ENCODE measurements around the gene TUBA8. TPM values are rescaled to one million over a fixed set of nuclear protein-coding genes. Genes with fewer than 3 reads are reported as not detected.

TUBA8 gene
- polyA plus RNA-seq, 1 experiment: 2.7 TPM

DNA sequence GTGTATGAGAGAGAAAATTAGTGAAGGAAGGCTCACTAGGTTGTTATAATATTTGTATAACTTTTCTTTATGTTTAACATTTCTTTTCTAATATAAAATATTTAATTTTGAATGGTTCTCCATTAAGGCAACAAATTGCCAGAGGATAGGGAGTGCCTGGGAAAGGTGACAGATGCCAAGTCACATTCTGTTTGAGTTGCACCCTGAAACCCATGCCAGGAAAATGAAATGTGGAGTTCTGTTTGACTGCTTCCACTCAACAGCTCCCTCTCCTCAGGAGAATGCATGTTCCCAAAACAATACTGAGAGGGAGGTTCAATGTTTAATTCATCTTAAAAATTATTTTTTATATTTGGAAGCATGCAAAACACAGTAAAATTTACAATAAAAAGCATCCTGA lies 33.5 kb downstream of the TUBA8 start:
- Histone ChIP-seq H3K27me3 (ENCODE audit: control insufficient read depth, insufficient read depth, low read length) (no peaks in the 10 kb centered on the region), H3K9me3 (ENCODE audit: control insufficient read depth, insufficient read depth, low read length) (no peaks in the 10 kb centered on the region; the same call in 1 of the 2 replicates), H3K4me3 (ENCODE audit: low read depth, low read length) (no peak overlapping the region), H3K27ac (ENCODE audit: low read depth, low read length) (no peak overlapping the region)
- TF ChIP-seq CTCF (IDR thresholded peaks at IDR 0.05; ENCODE audit: low read depth, low read length): no peak
- DNase-seq (ENCODE audit: low read depth, low spot score): no peak
- ChIA-PET CTCF (no interaction called here), POLR2A (no interaction called here)

GRCh38 chr22:18145676-18146388 lies 35.2 kb downstream of the TUBA8 start:
- Histone ChIP-seq H3K27ac (ENCODE audit: low read depth, low read length) (no peak overlapping the region), H3K4me3 (ENCODE audit: low read depth, low read length) (no peak overlapping the region), H3K9me3 (ENCODE audit: control insufficient read depth, insufficient read depth, low read length) (no peaks in the 10 kb centered on the region; the same call in 1 of the 2 replicates), H3K27me3 (ENCODE audit: control insufficient read depth, insufficient read depth, low read length) (no peaks in the 10 kb centered on the region)
- ChIA-PET CTCF (no interaction called here), POLR2A (no interaction called here)
- no peak for DNase-seq (ENCODE audit: low read depth, low spot score)
- no peak for TF ChIP-seq CTCF (IDR thresholded peaks at IDR 0.05; ENCODE audit: low read depth, low read length)

- ChIA-PET CTCF (no interaction called here), POLR2A (no interaction called here)
- no peaks in the 10 kb centered on the region; the same call in 1 of the 2 replicates for H3K9me3 ChIP-seq (ENCODE audit: control insufficient read depth, insufficient read depth, low read length)
- H3K4me3 ChIP-seq (ENCODE audit: low read depth, low read length): no peak overlapping the region
- H3K27ac ChIP-seq (ENCODE audit: low read depth, low read length): no peak overlapping the region
- TF ChIP-seq CTCF (IDR thresholded peaks at IDR 0.05; ENCODE audit: low read depth, low read length): no peak
- no peak for DNase-seq (ENCODE audit: low read depth, low spot score)
- no peaks in the 10 kb centered on the region for H3K27me3 ChIP-seq (ENCODE audit: control insufficient read depth, insufficient read depth, low read length)
Observed at GRCh38 chr22:18146389-18146753, 35.8 kb downstream of the TUBA8 start.

GRCh38 chr22:18147791-18148190 lies 37.2 kb downstream of the TUBA8 start:
- H3K27me3 ChIP-seq (ENCODE audit: control insufficient read depth, insufficient read depth, low read length): no peaks in the 10 kb centered on the region
- ChIA-PET POLR2A (no interaction called here), CTCF (interaction anchor here (0.7 kb wide), 1 partner anchor 348 kb away, joined by 6 read pairs; no protein-coding TSS in a partner anchor)
- TF ChIP-seq CTCF (IDR thresholded peaks at IDR 0.05; ENCODE audit: low read depth, low read length): no peak
- no peak overlapping the region for H3K4me3 ChIP-seq (ENCODE audit: low read depth, low read length)
- H3K9me3 ChIP-seq (ENCODE audit: control insufficient read depth, insufficient read depth, low read length): no peaks in the 10 kb centered on the region
- H3K27ac ChIP-seq (ENCODE audit: low read depth, low read length): no peak overlapping the region
- DNase-seq (ENCODE audit: low read depth, low spot score): no peak

- Histone ChIP-seq H3K27ac (ENCODE audit: low read depth, low read length) (no peak overlapping the region), H3K27me3 (ENCODE audit: control insufficient read depth, insufficient read depth, low read length) (no peaks in the 10 kb centered on the region), H3K9me3 (ENCODE audit: control insufficient read depth, insufficient read depth, low read length) (no peaks in the 10 kb centered on the region), H3K4me3 (ENCODE audit: low read depth, low read length) (no peak overlapping the region)
- no peak for TF ChIP-seq CTCF (IDR thresholded peaks at IDR 0.05; ENCODE audit: low read depth, low read length)
- CTCF ChIA-PET: no interaction called here
- no peak for DNase-seq (ENCODE audit: low read depth, low spot score)
- POLR2A ChIA-PET: no interaction called here
Observed at GRCh38 chr22:18148293-18148965, 37.8 kb downstream of the TUBA8 start.
